Loucy (cell line): ENCODE measurements around the gene DIRAS1.

Experiments used
- EZH2phosphoT487 ChIP-seq: fragments of 200-600 bp; IDR thresholded peaks from 2 replicates; pipeline ENCODE4 v1.6.1; 2018; ENCODE audit warnings: antibody characterized with exemption, mild to moderate bottlenecking, moderate library complexity, borderline replicate concordance
- TF ChIP-seq, protein P1 (sequence below): fragments of 200-600 bp; sonication (generic); conservative IDR thresholded peaks from 2 replicates; pipeline ENCODE4 v1.5.1; 2014; ENCODE audit warnings: mild to moderate bottlenecking, antibody characterized with exemption, low read length

DNA sequence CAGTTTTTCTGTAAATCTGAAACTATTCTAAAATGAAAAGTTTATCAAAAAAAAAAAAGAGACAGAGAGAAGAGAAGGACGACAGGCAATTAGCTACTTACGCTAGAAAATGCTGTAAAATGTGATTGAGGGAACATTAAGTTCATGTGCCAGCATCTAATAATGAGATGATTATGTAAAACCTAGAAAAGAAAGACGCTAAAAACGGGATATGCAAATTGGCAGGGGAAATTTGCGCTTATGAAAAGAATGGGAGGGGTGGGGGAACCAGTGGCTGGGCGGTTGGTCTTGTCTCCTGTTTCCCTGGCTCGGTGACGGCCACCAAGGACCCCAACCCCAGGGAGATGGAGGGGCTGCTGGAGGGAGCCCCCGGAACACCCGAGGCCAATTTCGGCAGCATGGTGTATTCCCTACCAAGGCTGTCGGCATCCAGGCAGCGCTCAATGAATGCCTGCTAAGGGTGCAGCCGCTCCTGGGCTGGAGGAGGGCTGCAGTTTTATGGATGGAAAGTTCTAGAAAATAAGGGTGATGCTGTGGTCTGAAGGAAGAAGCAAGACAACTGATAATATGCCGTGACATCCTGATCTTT is 52.9 kb downstream of the DIRAS1 start:
- TF ChIP-seq, protein P1, sequence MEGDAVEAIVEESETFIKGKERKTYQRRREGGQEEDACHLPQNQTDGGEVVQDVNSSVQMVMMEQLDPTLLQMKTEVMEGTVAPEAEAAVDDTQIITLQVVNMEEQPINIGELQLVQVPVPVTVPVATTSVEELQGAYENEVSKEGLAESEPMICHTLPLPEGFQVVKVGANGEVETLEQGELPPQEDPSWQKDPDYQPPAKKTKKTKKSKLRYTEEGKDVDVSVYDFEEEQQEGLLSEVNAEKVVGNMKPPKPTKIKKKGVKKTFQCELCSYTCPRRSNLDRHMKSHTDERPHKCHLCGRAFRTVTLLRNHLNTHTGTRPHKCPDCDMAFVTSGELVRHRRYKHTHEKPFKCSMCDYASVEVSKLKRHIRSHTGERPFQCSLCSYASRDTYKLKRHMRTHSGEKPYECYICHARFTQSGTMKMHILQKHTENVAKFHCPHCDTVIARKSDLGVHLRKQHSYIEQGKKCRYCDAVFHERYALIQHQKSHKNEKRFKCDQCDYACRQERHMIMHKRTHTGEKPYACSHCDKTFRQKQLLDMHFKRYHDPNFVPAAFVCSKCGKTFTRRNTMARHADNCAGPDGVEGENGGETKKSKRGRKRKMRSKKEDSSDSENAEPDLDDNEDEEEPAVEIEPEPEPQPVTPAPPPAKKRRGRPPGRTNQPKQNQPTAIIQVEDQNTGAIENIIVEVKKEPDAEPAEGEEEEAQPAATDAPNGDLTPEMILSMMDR = no peak
- TF ChIP-seq EZH2phosphoT487 = no peak
